GOT3 (cell line): ENCODE data around the gene OCA2.

Experiments used
- DNase-seq: peaks from one replicate; lab custom pipeline; 2025; ENCODE audit warnings: mixed read lengths; lab: John Stamatoyannopoulos, UW

OCA2 gene

DNA sequence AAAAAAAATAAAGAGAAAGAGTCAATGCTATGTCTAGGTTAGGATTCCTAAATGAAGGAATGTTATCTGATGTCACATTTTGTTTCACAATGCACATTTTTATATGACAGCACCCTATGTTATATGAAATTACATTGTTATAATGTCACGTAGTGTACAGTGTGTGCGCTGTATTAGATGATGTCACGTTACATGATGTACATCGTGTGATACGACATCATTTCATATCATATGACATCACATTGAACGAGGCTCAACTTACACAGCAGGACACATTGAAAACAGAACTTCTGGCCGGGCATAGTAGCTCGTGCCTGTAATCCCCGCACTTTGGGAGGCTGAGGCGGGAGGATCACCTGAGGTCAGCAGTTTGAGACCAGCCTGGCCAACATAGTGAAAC lies 150.0 kb downstream of the OCA2 start:
- no peak for DNase-seq

DNA sequence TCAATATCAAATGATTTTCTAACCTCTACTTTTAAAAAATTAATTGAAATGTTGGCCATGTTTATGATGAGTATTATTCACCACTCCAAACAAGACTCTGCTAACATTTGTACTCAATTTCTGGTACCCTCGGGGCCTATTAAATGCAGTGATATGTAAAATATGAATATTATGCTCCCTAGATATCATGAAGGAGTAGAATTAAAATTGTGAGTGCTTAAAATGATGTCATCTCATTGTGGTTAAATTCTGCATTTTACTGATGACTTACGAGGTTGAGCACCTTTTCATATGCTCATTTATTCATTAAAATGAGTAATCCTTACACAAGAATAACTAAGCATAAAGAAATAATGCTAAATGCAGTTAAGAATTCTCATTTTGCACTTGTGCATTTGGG lies 159.9 kb downstream of the OCA2 start:
- no peak for DNase-seq

DNA sequence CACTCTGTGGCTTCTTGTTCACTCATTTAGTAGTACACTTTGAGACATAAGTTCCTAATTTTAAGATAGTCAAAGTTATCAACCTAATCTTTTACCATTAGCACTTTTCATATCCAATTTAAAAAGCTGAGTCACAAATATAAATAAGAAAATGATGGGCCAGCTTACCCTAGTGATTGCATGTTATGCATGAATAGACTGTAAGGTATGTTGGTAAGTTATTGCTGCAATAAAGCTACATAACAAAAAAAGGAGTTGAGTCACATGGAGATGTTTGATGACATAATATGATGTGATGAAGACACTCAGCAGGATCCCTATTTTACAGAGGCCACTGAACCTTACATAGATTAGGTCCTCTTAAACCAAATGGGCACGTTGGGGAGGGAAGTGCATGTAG lies 161.3 kb downstream of the OCA2 start:
- DNase-seq, result no peak

DNA sequence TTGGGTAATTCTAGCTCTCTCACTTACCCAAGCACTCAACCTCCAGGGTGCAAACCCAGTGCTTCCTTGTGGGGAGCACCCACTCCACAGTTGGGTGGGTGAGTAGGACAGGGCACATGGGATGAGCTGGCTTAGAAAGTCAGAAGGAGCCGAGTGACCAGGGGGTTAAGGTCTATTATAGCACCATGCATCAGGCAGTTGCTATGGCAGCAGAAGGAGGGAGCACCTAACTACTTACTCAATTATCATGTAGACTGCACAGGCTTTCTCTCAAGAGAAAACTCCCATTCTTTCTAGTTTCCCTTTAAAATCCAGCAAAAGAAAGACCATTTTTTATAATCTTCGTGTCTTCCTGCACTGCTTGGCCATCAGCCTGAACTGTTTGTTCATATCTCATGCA lies 163.0 kb downstream of the OCA2 start:
- DNase-seq, result no peak

DNA sequence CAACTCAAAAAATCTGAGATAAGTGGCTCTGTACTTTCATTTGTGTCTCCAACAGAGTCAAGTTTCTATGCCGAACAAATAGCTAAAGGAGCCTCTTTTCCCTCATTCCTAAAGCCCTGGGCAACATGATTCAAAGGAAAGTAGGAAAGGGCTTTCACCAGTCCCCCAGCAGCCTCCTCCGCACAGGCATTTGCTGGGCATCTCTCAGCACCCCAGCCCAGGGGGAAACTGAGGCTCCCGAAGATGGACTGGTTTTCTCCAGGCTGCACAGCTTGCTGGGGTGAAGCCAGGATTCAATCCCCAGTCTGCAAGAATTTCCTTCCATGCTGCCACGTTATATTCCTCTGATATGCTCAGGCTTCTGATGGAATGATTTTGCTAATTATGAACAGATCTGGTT lies 163.8 kb downstream of the OCA2 start:
- no peak for DNase-seq

DNA sequence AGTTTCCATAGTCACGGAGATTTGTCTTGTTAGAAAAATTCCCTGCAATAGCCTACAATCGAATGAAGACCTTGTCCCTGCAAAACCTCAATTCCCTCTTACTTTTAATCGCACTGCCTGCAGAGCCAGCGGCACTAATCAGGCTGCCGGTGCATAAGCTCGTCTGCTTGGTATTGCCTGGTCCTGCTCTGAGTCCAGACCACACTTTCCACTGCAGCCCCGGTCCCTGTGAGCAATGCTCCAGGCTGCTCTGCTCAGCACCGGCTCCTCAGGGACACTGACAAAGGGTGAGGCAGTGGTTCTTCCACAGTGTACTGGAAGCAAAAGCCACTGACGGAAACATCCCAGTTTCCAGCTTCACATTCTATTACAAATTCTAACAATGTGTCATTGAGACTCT lies 164.3 kb downstream of the OCA2 start:
- DNase-seq, result no peak

DNA sequence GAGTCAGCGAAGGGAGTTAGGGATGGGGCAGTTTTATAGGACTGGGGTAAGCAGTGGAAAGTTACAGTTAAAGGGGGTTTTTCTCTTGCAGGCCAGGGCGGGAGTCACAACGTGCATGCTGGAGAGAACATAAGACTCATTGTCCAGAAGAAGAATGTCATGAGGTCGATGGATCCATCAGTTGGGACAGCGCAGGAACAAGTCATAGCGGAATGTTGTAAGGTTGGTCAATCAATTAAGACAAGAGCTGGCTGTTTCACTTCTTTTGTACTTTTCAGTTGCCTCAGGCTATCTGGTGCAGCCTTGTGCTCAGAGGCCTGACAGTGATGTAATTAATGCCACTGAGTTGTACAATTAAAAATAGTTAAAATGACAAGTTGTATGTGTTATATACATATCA lies 165.6 kb downstream of the OCA2 start:
- no peak for DNase-seq

DNA sequence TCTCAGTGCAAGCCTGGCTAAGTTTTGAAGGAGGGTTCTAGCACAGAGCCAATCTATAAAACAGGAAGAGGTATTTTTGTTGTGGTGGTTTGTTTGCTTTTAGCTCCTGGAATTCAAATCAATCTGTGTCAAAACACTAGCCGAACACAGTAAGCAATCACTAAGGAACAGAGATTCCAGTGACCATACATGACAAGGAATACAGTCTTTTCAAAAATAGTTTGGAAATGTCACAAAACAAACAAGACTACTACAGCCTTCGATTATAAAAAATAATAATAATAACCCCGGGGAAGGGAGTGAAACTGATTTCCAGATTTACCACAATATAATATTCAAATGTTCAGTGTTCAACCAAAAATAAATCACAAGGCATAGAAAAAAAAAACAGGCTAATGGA lies 166.5 kb downstream of the OCA2 start:
- DNase-seq, result no peak

DNA sequence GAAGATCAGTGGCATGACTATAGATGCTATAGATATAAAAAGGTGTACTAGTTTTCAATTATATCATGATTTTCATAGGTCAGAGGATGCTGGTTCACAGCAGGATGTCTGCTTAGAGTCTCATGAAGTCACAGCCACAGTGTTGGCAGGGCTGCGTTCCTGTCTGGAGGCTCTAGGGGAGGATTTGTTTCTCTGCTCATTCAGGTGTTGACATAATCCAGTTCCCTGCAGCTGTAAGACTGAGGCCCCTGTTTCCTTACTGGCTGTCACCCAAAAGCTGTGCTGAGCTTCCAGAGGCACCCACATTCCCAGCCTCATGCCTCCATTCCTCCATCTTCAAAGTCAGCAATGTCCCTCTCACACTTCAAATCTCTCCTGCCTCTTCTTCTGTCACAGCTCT lies 170.7 kb downstream of the OCA2 start:
- DNase-seq, result no peak

DNA sequence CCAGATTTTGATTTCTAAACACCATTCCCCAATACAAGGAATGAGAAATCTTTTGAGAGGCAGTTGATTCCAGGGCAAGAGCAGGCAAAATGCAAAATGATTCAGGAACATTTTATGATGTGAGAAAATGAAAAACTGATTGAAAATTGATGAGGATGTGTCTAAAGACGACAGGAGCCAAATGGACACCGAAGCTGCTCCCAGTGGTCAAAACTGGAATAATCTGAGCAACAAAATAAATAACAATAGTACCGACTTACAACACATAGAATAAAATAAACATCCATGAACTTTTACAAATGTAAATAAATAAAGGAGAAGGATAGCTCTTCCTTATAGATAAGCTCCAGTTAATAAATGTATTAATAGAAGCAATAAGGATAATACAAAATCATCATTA lies 186.8 kb downstream of the OCA2 start:
- no peak for DNase-seq

DNA sequence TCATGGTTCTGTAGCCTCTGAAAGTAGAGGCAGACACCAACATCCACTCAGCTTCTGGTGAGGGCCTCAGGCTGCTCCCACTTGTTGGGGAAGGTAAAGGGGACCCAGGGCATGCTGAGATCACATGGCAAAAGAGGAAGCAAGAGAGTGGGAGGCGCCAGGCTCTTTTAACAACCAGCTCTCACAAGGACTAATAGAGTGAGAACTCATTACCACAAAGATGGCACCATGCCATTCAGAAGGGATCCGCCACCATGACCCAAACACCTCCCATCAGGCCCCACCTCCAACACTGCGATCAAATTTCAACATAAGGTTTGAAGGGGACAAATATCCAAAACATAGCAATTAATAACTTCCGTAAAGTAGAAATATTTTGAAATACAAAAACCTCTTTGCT lies 192.3 kb downstream of the OCA2 start:
- no peak for DNase-seq

DNA sequence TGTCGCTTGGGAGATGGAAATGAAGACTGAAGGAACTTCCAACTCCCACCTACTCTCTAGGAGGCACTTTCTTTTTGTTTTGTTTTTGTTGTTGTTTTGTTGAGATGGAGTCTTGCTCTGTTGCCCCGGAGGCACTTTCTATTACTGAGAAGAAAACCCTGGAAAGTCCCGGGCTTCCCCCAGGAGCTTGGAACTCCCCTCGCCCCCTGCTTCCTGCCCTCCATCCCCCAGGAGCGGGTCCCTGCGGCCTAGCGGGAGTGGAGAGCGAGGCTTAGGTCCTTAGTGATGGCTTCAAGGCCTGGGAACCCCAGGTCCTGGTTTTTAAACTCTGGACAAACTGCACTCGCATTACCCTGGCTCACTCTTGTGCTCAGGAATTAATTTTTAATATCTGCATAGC lies 195.7 kb downstream of the OCA2 start:
- DNase-seq, result no peak

DNA sequence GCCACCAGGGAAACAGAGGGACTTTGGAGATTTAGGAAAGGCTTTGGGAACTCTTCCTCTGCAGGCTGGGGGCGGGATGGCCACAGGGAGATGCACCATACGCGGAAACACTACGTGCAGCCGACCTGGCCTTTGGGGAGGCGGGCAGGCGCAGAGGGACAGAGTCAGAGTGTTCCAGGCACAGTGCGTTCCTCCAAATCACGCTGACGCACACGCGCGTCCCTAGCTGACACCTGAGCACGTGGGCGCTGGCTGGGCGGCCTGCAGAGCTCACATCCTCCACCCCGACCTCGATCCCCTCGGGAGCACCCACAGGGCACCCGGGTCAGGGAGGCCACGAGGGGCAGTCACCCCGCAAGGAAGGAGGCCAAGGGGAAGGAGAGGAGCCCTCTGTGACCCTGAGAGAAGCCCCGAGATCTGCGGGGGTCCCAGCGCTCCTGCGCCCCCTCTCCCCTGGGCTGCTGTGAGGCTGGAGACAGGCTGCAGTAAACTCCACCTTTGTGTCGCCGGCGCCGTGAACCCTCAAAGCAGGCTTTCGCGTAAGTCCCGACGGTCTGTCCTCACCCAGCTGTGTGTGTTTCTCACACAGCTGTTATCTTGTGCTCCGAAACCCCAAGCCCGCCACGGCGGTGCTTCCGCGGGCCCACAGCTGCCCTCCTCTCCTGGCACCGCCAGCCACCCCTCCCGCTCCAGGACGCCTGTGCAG lies 196.3 kb downstream of the OCA2 start:
- DNase-seq, result no peak

DNA sequence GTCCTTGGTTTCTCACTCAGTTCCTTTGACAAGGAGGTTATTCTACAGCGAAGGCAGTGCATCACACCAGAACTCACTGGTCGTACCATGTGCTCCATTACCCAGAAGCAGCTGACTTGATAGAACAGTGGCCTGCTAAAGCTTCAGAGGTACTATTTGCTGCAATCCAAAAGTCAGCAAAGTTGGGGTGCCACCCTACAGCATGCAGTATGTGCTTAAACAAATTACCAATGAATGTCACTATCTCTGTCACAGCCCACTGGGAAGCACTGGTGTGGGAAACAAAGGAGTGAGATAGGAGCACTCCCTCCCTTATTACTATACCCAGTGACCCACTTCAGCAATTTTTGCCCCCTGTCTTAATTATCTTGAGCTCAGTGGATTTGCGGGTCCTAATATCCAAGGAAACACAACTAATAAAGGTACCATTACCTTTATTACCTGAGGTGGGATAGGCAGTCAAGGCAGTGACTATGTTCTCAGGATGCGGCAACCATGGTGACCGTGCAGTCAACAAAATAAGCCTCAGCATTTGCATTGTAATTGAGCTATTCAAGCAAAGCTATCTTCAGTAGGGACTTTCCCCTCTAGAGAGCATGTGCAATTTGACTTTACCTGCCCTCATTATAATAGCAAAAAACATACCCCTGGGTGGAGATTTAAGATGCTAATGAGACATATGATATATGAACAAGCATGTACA lies 199.4 kb downstream of the OCA2 start:
- DNase-seq, result no peak

DNA sequence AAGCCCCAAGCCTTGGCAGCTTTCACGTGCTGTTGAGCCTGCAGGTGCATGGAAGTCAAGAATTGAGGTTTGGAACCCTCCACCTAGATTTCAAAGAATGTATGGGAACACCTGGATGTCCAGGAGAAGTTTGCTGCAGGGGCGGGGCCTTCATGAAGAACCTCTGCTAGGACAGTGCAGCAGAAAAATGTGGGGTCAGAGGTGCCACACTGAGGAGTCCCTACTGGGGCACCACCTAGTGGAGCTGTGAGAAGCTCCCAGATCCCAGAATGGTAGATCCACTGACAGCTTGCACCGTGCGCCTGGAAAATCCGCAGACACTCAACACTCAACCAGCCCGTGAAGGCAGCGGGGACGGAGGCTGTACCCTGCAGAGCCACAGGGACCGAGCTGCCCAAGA lies 201.6 kb downstream of the OCA2 start:
- DNase-seq, result no peak

DNA sequence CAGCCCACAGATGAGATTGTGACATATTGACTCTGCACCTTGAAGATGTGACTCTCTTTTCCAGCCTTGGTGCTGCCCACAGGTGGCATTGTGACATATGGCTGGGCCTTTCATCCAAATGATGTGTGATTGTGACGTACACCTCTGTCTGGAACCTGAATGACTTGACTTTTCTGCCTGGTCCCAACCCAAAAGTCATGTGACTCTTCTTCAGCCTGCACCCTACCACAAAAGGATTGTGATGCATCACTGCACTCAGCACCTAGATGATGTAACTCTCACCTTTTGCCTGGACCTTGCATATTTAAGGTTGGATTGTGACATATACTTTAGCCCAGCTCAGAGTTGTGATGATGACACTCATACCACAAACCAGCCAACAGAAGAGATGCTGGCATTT lies 204.5 kb downstream of the OCA2 start:
- DNase-seq, result no peak

DNA sequence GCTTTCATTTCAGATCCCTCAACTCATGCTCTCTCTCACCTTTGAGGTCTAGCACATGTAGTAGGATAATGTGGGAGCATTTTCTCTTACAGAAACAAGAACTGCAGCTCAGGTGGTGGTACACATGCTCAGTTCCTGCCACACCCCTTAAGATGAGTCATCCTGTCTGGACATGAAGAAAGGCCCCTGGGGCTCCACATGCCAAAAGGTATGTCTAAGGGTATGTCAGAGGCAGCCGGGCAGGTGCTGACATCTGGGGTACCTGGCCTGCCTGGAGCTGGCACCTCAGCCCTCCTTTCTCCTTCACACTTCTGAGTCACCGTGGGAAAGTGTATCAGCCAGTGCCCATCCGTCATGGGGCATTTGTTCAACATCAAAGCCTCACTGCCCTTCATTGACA lies 209.9 kb downstream of the OCA2 start:
- DNase-seq, result no peak

DNA sequence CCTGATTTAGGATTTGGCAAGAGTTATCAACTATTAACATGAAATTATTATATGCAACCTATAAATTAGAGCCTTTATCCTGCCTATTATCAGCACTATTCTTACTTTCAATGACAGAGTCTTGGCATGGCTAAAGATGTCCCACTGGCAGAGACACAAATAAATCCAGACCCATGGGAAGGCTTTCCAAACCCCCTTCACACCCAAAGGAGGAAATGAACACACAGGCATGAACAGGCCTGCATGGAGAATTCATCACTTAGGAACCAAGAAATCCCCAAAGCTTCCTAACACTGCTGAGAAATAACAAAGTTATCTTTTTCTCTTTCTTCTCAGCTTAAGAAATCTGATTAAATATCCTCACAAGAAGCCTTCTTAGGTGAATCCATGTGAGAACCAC lies 213.9 kb downstream of the OCA2 start:
- DNase-seq, result no peak

DNA sequence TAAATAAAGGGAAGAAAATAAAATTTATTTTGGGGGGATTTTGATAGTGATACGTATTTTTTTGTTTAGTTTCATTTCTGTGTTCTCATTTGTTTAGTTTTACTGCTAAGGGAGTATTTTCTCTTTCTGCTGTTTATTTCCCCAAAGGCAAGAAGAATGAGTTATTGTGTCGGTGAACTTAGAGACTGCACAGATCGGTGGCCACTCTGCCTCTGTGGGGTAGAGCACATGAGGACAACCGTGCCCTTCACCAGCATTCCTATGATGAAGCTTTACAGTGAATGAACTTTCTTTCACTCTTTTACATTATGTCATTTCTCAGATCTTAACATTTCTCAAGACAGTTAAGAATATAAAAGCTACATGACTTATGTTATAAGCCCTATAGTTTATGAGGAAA lies 214.4 kb downstream of the OCA2 start:
- no peak for DNase-seq

DNA sequence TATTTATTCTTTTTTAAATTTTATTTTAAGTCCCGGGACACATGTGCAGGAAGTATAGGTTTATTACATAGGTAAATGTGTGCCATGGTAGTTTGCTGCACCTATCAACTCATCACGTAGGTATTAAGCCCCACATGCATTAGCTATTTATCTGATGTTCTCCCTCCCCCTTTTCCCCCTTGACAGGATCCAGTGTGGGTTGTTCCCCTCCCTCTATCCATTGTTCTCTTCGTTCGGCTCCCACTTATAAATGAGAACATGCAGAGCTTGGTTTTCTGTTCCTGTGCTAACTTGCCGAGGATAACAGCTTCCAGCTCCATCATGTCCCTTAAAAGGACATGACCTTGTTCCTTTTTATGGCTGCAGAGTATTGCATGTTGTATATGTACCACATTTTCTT lies 220.3 kb downstream of the OCA2 start:
- DNase-seq, result no peak

DNA sequence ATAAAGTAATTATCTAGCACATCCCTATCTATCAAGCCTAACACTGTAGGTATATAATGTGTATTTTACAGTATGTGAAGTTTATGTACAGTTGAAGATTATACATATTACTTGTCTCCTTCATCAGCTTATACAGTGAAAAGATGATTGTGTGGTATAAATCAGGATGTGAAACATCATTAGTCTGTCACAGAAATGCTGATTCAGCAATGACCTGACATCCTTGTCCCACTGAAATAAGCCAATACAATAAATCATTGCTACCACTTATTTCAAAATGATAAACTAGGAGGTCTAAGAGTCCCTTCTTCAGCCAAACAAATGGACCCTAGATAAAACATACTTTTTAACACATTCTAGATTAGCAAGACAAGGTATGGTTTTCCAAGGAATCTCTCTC lies 225.3 kb downstream of the OCA2 start:
- no peak for DNase-seq

DNA sequence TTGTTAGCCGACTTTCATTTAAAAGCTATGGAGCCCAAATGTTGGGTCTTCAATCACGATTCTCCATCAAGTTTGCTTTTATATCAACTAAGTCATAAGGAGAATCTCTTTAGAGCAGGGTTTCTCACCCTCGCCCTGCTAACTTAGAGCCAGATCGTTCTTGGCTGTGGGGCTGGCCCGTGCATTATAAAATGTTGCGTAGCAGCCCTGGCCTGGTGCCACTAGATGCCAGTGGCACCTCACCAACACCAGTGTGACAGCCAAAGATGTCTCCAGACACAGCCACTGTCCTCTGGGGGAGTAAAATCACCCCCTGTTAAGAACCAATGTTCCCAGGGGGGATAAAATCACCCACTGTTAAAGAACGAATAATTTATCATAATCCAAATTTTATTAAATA lies 226.1 kb downstream of the OCA2 start:
- no peak for DNase-seq

DNA sequence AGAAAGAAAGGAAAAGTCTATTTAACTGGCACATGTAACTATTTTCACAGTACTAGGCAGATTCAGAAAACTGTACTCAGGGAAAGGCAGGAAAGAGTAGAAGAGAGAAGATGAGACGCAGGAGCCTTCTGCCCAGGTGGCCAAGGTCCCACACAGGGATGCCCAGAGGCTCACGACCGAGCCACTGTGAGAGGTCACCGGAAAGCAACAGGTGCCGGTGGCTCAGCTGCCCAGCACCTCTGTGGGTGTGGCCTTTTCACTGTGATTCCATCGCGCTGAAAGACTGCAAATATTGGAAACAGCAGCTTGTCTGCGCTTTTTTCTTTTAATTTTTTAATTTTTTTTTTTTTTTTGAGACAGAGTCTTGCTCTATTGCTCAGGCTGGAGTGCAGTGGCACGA lies 226.8 kb downstream of the OCA2 start:
- no peak for DNase-seq

DNA sequence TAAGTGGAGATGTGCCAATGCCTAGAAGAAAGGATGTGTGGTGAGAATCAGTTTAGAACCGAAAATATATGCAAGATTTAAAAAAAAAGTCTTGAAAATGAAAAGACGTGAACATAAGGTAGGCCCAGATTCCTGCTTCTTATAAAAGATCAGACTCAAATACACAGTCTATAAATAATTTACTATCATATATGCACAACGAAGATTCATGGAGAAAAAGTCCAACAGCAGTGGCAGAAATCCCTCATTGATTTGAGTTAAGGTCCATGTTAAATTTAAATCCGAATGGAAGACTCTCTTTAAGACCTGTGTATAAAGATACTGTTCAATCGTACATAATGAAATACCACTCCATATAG lies 227.2 kb downstream of the OCA2 start:
- DNase-seq, result no peak
